ENCODE data around the gene DYNLT4.

GRCh38 chr1:44855742-44856141 is 48.6 kb upstream of the DYNLT4 start:
- TF ChIP-seq POLR2AphosphoS5 (IDR thresholded peaks at IDR 0.05; ENCODE audit: insufficient read depth, low read depth, low read length): no peak
- TF ChIP-seq CTCF (IDR thresholded peaks at IDR 0.05; ENCODE audit: extremely low read depth in 1 of 2, insufficient read depth in 1 of 2, low read depth in 1 of 2, low read length in 2 of 2): no peak
- no peak for TF ChIP-seq POLR2A (IDR thresholded peaks at IDR 0.05; ENCODE audit: low read depth, low read length)
